HG02970 (cell line): ENCODE measurements around the gene ZC3H12C.

Experiments used
- ATAC-seq: cut with Tn5 transposase; IDR thresholded peaks from one replicate; pipeline ENCODE4 v1.9.1; 2021; ENCODE audit warnings: mild to moderate bottlenecking, moderate library complexity, moderate number of reproducible peaks; ENCODE audit not compliant: unreplicated experiment, low FRiP score

The ZC3H12C gene

GRCh38 chr11:110076371-110076965, 16.7 kb upstream of the ZC3H12C start:
- no peak for ATAC-seq

GRCh38 chr11:110077346-110077745, 15.8 kb upstream of the ZC3H12C start:
- ATAC-seq = peak; percentile 16

- ATAC-seq = peak; percentile 82
Observed at GRCh38 chr11:110077831-110078325, 15.3 kb upstream of the ZC3H12C start.

- ATAC-seq = no peak
Observed at GRCh38 chr11:110078923-110079544, 14.2 kb upstream of the ZC3H12C start.

DNA sequence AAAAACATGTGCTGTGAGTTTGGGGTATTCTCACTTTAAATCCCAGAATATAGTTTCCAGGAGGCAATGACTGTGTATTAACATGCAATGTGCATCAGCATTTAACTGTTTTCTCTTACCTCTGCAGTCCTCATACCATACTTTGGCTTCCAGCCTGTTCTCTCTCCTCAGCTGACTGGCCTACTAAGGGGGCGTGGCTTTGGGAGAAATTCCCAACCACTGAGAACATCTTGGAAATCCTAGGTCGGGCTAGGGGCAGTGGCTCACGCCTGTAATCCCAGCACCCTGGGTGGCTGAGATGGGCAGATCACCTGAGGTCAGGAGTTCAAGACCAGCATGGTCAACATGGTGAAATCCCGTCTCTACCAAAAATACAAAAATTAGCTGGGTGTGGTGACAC, 13.5 kb upstream of the ZC3H12C start:
- ATAC-seq = no peak

DNA sequence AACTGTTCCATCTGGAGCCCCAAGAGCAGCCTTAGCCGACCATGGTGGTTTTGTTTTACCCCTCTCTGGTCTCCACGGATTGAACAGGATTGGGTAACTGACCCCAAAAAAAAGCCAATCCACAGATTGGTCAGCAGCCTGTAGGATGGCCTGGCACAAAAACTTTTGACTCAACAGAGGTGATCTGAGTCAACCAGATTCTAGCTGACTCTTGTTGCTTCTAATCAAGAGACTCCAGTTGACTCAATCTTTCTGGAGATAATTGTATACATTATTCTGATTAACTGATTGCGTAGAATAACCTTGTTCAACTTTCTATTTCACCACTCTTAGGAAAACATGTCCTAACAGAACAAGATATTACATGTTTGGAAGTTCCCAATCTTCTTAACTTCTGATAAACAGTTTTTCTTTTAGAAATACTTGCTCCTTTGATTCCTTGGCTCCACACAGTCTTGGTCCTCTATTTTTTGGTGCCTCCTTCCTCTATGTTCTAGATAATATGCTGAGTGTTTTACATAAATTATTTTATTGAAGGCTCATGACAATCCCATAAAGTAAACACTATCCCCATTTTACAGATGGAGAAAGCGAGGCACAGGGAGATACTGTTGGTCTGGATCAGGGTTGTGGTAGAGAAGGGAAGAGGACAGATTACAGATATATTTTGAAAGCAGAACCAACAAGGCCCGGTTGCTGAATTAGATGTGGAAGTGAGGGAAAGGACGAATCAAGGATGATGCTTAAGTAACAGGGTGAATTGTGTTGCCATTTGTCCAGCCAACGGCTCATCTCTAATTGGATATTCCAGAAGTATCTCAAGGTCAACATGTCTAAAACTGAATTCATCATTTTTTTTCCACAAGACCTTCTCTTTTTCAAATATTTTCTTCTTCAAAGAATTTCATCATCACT, 11.5 kb upstream of the ZC3H12C start:
- no peak for ATAC-seq

DNA sequence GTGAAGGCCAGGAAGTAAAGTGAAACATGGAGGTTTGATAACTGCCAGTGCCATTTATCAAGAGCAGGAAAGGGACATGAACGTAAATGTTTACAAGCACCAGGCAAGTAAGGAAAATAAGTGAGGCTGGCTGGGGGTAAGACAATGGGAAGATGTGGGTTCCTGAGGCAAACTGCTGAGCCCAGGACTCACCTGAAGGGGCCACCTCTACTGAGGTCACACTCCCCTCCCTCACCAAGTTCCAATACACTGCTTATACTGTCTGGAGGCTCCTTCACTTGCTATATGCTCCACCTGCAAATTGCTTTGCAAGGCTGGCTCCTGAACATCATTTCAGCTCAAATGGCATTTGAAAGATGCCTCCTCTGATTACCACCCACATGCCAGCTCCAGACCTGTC, 10.3 kb upstream of the ZC3H12C start:
- ATAC-seq = no peak

DNA sequence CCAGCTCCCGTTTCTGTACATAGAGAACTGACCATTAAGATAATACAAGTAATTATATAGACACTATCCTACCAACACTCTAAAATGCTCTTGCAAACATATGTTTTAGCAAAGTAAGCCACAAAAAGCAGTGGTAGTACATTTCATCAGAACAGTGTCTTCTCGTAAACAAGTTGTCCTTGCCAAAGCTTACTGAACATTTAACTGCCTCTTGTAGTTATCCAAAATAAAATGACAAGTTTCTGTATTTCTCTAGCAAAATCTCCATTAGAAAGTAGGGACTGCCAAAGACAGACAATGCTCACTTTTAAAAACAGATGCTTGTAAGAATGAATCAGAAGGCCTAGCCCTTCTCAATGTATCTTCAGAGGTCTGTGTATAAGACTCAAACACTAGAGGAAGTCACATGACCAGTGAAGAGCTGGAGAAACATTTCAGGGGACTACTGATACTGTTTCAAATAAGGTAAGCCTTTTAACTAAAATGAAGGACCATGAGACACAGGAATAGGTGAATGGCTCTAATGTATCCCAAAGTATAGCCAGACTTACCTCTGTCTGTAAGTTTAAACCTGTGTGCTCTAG, 7.8 kb upstream of the ZC3H12C start:
- ATAC-seq = no peak

GRCh38 chr11:110086892-110087309, 6.3 kb upstream of the ZC3H12C start:
- ATAC-seq = no peak

DNA sequence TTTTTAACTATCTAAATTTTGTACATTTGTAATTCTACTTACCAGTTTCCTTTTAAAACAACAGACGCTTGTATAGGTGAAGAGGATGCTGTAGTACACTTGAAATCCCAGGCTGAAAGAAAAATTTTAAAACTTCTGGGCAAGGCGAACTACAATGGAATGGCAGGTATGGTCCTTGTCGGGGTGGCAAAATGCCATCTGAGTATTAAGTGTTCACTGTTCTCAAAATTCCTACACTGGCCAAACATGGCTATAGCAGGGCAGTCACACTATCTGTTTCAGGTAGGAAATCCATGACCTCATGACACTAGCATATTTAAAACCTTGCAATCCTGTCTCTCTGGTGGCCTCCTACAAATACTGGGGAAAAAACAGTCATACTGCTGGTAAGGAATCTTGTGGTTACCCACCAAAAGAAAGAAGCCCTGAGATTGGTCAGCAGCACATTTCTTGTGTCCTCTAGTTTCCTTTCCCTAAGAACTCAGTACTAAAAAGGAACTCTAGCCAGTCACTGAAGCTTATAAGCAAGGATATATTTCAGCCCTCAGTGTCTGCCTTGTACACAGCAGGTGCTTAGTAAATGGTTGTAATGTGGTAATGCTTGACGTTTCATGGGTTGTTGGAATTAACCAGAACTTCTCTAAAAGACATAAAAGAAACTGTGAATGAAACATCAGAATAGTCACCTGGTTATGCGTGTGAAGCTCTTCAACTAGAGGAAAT, 5.2 kb upstream of the ZC3H12C start:
- ATAC-seq = no peak

DNA sequence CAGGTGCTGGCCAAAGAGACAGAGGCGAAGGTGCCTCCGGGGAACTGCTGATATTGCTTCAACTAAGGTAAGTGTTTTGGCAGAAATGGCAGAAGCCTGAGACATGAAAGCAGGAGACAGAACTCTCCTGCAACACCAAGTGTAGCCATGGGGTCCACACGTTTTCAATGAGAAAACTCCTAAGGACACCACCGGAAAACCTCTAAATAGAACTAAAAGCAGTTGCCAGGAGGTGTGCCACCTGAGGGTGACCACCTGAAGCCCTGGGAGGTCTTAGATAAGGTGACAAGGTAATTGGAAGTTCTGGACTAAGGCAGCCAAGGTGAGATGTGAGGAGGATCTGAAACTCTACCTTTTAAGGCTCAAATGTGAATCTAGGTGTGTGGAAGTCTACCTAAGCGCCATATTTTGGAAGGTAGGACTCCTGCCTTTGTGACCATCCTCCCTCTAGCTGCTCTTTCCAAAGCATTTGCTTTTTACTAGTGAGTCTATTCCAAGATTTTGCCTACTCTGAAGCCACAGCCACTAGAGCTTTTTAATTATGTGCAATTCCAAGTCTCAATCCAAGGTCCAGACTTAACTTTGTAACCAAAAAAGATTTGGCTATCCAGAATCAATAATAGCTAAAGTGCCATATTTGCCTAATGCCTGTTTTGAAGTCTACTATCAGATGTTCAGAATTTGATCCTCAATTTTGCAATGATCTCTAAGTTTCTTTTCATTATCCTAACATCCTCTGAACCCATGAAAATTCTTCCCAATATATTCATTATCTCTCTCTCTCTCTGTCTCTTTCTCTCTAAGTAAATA, 4.5 kb upstream of the ZC3H12C start:
- no peak for ATAC-seq

DNA sequence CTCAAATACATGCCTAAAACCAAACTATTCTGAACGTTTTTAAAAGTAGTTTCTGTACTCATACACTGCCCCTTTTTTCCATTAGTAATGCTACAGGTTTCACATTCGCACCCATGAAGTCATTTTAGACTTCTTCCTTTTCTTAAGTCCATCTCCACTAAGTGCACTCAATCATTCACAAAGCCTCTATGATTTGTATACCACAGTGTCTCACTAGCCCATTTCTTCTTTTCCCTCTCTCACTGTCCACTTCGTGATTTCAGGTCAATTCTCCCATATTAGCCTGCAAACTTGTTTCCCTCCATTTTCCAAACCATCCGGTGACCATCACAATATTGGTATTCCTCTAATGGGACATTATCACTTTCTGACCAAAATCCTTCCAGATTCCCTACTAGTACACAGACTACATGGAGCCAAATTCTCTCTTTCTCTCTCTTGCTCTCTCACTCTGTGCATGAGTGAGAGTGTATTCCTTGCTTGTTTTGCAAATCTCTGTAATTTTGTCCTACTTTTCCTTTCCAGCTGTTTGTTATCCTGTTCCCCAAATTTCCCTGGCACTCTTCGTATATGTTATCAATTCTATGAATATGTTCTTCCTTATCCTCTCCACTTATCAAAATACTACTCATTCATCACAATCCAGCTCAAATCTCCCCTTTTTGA, 3.4 kb upstream of the ZC3H12C start:
- ATAC-seq = no peak

DNA sequence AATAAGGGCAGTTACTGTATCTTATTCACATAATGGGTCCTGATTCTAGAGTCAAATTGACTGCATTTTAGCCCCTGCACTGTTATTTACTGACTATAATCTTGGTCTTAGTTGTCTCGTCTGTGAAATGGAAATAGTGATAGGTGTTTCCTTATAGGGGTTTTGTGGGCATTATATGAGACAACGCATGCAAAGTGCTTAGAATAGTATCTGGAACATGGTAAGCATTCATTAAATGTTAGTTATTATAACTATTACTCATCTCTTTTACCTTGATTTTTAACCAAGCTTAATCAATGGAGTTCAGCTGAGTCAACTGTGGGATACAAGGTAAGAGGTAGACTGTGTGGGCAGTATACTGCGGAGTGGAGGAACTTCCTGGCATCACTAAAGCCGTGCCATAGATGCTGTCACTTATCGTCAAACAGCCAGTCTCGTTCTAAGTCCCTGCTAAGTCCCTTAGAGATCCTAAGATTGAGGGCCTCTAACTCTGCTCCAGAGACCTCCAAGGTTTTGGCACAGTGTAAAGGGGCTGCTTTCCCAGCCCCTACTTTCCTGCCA, 2.6 kb upstream of the ZC3H12C start:
- no peak for ATAC-seq

DNA sequence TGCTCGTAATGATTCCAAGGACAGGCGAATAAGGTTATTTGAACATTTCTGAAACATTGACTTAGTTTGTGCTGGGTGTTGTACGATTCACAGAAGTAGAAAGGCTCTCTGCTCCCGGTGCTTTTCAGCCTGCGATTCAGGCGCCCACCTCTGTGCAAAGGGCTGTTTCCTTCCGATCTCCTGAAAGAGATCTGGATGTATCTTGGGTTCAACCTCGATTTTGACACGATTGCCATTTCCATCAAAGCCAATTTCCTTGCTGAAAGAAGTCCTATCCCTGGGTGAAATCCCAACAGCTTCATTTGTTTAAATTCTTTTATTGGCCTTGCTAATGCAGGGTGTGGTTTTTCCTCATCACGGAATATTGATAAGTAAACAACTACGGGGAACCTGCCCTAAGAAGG, 1.1 kb upstream of the ZC3H12C start:
- ATAC-seq = no peak

DNA sequence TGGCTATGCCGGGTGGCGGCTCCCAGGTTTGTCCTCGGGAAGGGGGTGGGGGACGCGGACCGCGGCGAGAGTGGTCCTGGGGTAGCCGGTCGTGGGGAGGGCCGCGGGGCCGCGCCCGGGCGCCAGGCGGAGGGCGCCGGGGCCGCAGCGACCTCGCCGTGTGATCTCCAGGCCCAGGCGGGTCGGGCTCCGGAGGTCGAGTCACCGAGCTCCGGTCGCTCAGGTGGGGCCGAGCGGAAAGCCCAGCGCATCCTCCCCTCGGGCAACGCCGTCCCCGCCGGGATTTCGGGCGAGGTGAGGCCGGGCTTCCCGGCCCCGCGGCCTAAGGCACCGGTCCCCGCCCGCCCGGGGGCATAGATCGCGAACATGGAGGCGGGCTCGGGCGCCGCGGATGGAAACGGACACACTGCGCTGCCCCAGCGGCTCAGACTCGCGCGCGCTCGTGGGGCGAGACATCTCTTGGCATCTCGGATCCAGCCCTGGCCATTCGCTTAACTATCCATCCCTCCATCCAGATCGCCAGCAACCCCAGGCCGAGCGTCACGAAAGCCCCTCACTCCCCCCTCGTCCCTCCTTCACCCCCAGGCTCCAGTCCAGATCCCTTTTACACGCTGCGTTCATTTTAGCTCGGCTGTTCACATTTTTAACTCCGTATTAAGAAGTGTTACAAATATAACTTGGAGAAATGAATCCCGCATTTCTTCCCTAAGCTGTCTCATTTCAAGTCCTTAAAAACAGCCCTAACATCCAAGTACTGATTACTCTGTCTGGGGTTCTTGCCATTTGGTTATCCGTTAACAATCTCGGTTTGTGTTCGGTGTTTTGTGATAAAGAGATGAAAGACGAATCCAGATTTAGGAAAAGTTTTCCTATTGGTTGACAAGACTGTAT, 460 bp downstream of the ZC3H12C start:
- peak; percentile 16 for ATAC-seq

DNA sequence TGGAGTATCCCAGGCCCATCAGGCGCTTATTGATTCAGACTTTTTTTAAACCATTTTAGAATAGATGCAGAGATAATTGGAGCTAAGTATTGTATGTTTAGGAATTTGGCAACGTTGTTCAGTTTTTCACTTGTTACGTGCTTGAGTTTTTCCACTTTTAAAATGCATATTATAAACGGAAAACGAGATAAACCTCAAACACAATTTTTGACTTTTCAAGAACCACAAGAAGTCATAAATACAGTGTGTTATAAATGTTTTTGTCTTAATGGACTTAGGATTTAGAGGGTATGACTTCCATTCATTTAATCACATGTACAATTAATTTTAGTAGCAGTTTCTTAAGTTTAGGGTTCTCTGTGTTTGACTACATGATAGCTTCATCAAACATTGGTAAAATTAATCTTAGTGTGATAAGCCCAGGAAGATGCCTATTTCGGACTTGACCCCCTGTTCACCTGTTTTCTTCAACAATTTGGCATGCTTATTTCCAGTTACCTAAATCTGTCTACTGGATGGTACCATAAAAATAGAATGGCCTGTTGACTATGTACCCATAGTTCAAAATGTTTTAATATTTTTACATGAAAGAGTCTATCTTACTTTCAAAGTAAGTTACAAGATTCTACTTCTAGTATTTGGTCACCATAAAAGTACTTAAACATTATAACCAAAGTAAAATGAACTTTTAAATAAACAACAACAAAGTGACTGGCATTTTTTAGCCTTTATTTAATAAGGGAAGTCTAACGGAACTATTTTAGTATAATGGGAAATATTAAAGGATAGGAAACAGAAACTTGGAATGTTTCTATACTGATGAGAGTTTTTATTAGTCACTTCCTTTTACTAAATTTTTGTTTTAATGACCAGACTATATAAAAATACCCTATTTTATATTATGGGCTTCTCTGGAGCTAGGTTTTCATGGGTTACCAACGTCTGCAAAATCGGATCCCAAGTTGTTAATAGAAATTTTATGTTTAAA, 1.4 kb downstream of the ZC3H12C start:
- ATAC-seq = no peak

GRCh38 chr11:110095554-110095953, 2.4 kb downstream of the ZC3H12C start:
- no peak for ATAC-seq
